Fibroblast of pulmonary artery (primary cell): ENCODE data around the gene THAP7.

Experiments used
- DNase-seq: peaks from one replicate; pipeline ENCODE4 v3.0.0-alpha.2; 2010; ENCODE audit warnings: low read depth
- H3K4me3 ChIP-seq: replicated peaks from 2 replicates; pipeline ENCODE4 v1.5.1; 2011; ENCODE audit warnings: low read depth, mild to moderate bottlenecking, control low read depth, low read length, moderate library complexity
- TF ChIP-seq, protein P1 (sequence below): IDR thresholded peaks from 2 replicates; pipeline ENCODE4 v1.5.1; 2011; ENCODE audit warnings: mild to moderate bottlenecking, control low read depth, low read length, inconsistent platforms; ENCODE audit errors: missing control alignments

THAP7 gene

DNA sequence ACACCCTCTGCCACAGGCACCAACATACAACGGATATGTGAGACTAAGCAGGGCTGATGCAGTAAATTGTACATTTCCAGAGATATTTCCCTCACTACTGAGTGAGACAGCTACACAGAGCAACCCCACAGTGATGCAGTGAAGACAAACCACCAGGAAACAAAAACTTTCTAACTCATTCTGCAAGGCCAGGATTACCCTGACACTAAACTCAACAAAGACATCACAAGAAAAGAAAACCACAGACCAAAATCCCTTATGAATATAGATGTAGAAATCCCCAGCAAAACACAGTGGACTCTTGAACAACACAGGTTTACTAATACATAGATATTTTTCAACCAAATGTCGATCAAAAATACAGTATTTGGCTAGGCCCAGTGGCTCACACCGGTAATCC lies 32.0 kb upstream of the THAP7 start:
- H3K4me3 ChIP-seq = no peak overlapping the region
- no peak for DNase-seq
- TF ChIP-seq, protein P1, sequence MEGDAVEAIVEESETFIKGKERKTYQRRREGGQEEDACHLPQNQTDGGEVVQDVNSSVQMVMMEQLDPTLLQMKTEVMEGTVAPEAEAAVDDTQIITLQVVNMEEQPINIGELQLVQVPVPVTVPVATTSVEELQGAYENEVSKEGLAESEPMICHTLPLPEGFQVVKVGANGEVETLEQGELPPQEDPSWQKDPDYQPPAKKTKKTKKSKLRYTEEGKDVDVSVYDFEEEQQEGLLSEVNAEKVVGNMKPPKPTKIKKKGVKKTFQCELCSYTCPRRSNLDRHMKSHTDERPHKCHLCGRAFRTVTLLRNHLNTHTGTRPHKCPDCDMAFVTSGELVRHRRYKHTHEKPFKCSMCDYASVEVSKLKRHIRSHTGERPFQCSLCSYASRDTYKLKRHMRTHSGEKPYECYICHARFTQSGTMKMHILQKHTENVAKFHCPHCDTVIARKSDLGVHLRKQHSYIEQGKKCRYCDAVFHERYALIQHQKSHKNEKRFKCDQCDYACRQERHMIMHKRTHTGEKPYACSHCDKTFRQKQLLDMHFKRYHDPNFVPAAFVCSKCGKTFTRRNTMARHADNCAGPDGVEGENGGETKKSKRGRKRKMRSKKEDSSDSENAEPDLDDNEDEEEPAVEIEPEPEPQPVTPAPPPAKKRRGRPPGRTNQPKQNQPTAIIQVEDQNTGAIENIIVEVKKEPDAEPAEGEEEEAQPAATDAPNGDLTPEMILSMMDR = no peak

DNA sequence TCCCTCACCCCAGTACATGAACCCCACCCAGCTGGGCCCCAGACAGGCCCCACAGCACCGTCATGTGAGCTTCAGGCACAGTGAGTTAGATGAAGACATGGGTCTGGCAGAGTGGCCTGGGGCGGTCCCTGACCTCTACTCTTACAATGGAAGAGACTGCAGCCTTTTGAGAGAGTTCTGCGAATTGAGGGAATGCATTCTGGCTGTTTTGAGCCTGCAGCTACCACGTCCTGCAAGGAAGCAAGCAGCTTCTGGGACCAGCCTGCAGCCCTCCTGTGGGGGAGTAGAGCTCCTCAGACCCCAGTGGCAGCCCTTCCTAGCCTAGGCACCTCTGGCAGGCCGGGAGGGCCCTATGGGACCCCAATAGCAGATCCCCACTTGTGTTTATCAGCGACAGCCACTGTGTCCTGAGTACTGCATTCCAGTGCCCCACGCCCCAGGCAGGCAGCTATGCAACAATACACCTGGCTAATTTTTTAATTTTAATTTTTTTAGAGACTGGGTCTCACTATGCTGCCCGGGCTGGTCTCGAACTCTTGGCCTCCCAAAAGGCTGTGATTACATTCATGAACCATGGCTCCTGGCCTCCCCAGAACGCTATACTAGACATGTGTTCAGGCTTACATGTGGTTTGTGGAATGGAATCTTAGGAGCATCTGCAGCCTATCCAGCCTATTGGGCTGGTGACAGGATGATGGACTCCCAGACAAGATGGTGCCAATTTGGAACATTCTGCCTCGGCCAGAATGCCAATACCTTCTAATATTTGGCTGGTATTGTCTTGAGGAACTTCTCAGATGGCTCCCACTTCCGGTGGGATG lies 31.2 kb upstream of the THAP7 start:
- H3K4me3 ChIP-seq = no peak overlapping the region
- TF ChIP-seq, protein P1 = no peak
- DNase-seq = no peak

DNA sequence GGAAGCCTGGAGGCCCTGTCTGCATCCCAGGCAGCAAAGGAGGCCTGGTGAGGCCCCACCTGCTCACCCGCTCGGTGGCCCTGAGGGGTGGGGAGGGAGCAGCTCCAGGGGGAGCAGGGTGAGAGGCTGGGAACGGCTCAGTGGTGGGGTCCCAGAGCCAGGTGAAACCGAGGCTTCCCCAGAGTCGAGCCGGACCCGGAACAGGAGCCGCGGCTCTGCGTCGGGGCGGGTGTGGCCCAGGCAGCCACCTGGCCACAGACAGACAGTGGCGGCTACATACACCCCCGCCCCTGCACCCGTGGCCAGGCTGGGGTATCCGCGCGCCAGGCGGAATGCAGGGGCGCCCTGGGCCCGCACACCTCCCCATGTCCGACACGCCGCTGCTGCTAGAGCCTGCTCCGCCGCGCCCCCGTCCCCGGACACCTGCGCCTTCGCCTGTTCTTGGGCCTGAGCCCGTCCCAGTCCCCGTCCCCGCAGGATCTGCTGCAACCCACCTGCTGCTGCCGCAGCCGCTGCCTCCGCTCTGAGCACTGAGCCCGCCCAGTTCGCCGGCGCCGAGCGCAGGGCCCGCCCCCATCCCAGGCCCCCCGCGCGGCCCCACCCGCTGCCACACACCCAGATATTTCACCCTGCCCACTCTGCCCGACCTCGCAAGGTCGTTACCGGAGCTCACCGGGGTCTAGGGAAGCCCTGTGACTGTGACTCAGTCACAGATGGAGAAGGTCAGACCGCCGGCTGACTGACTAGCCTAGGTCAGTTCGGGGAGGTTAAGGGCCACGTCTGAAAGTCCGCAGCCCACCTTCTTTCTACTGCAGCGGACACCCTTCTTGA lies 30.3 kb upstream of the THAP7 start, which contains the start of gene SLC7A4:
SLC7A4 (minus strand) TSS at position 525 of the 831 bp plus-strand sequence. CDS start 749 bp downstream, outside the sequence.
- no peak within 1 kb of the TSS for H3K4me3 ChIP-seq
- DNase-seq = no peak
- TF ChIP-seq, protein P1 = no peak

DNA sequence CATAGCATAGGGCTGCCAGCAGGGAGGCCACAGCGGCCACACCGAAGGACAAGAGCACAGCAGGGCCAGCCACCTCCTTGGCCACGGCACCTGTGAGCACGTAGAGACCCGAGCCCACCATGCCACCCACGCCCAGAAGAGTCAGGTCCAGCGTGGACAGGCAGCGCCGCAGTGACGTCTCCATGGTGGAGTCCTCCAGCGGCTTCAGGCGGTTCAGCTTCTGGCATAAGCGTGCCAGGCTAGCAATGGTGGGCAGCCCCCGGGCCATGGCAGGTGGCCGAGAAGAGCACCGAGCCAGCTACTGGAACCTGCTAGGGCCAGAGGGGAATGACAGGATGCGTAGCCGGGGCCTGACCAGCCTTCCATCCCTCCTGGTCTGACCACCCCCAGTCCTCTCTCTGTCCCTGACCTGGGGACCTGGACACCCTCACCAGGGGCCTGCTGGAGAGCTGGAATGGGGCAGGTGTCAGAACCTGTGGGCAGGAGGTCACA lies 29.7 kb upstream of the THAP7 start:
- TF ChIP-seq, protein P1 = no peak
- no peak overlapping the region for H3K4me3 ChIP-seq
- DNase-seq = no peak

DNA sequence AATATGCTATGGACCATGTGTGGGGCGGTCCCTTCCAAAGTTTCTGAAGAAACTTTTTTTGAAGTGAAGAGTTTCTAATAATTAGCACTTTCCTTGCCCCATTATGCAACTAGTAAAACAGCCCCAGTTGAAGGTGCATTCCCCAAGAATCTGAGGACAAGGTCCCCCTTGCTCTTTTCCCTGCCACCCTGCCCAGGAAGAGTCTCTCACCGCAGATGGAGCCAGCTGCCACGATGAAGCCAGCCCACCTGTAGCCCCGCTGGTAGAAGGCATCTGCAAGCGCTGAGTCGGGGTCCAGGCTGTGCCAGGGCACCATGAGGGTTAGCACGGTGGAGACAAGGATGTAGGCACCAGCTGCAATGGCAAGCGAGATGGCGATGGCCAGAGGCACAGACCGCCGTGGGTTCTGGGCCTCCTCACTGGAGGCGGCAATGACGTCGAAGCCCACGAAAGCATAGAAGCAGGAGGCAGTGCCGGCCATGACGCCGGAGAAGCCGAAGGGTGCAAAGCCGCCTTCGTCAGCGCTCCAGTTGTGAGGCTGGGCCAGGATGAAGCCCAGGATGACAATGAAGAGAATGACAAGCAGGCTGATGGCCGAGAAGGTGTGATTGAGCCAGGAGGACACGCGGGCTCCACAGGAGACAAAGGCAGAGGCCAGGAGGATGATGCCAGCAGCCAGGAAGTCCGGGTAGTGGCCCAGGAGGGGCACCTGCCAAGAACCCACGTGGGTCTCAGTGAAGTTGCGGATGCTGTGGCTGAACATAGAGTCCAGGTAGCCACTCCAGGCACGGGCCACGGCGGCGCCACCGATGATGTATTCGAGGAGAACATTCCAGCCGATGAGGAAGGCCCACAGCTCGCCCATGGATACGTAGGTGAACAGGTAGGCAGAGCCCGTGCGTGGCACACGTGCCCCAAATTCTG lies 29.0 kb upstream of the THAP7 start:
- no peak for DNase-seq

DNA sequence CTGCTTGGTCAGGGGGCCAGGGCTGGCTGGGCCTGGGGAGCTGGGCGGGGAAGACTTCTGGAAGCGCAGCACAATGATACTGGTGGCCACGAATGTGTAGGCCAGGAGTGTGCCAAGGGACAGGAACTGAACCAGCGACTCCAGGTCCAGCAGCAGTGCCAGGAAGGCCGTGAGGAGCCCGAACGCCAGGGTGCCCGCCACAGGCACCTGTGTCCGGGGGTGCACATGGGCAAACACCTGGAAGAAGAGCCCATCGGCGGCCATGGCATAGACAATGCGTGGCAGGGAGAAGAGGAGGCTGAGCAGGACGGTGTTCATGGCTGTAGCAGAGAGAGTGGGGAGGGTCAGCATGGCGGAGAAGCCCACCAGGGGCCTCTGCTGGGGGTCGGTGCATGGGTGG lies 28.1 kb upstream of the THAP7 start:
- no peak for DNase-seq
- TF ChIP-seq, protein P1 = no peak

More for the DNA sequence above, 29.0 kb upstream of the THAP7 start:
- H3K4me3 ChIP-seq = no peak overlapping the region
- TF ChIP-seq, protein P1 = no peak

More for the DNA sequence above, 28.1 kb upstream of the THAP7 start:
- no peak overlapping the region for H3K4me3 ChIP-seq
